Stimulated activated CD8-positive, alpha-beta memory T cell treated with anti-CD3 and anti-CD28 coated beads, Interleukin-4, amount 100 ng/mL, for 24 hours (primary cell): ENCODE data around the gene PRKG1.

Experiments
- DNase-seq: peaks from one replicate; pipeline ENCODE4 v3.0.0-alpha.2; 2020; ENCODE audit warnings: low read depth

The PRKG1 gene

GRCh38 chr10:51076299-51076841, 2.1 kb downstream of the PRKG1 start:
- no peak for DNase-seq

GRCh38 chr10:51077074-51077473, 2.8 kb downstream of the PRKG1 start:
- no peak for DNase-seq

GRCh38 chr10:51077507-51077906, 3.2 kb downstream of the PRKG1 start:
- no peak for DNase-seq

- no peak for DNase-seq
Measured at GRCh38 chr10:51079331-51079730, 5.0 kb downstream of the PRKG1 start.

- DNase-seq = no peak
Measured at GRCh38 chr10:51079766-51080165, 5.5 kb downstream of the PRKG1 start.

- DNase-seq = no peak
Measured at GRCh38 chr10:51080311-51081006, 6.2 kb downstream of the PRKG1 start.

- no peak for DNase-seq
Measured at GRCh38 chr10:51082857-51083256, 8.6 kb downstream of the PRKG1 start.

- DNase-seq = no peak
Measured at GRCh38 chr10:51083356-51083853, 9.1 kb downstream of the PRKG1 start.

GRCh38 chr10:51085204-51085603, 10.9 kb downstream of the PRKG1 start:
- DNase-seq = no peak

- DNase-seq = no peak
Measured at GRCh38 chr10:51086710-51087109, 12.4 kb downstream of the PRKG1 start.

GRCh38 chr10:51087114-51087513, 12.8 kb downstream of the PRKG1 start:
- no peak for DNase-seq

- DNase-seq = no peak
Measured at GRCh38 chr10:51090190-51090589, 15.9 kb downstream of the PRKG1 start.

- no peak for DNase-seq
Measured at GRCh38 chr10:51092402-51092801, 18.1 kb downstream of the PRKG1 start.

- no peak for DNase-seq
Measured at GRCh38 chr10:51095444-51095843, 21.2 kb downstream of the PRKG1 start.

GRCh38 chr10:51097546-51097945, 23.3 kb downstream of the PRKG1 start:
- DNase-seq = no peak

GRCh38 chr10:51100221-51100620, 25.9 kb downstream of the PRKG1 start:
- DNase-seq = no peak

GRCh38 chr10:51103554-51104217, 29.4 kb downstream of the PRKG1 start:
- no peak for DNase-seq

GRCh38 chr10:51106311-51106945, 32.1 kb downstream of the PRKG1 start:
- DNase-seq = no peak

GRCh38 chr10:51108406-51108805, 34.1 kb downstream of the PRKG1 start:
- no peak for DNase-seq

- no peak for DNase-seq
Measured at GRCh38 chr10:51109801-51110533, 35.7 kb downstream of the PRKG1 start.

GRCh38 chr10:51112013-51112412, 37.7 kb downstream of the PRKG1 start:
- DNase-seq = no peak

GRCh38 chr10:51113007-51113406, 38.7 kb downstream of the PRKG1 start:
- no peak for DNase-seq
